GM20431 (cell line): ENCODE data around the gene SLC2A10.

Experiments
- in situ Hi-C: fragments of 300-500 bp; cut with MseI, MboI; formaldehyde crosslinking; loops from one replicate; pipeline ENCODE4 v1.15.0; 2020; ENCODE audit warnings: low sequenced_read_pairs; ENCODE audit not compliant: unreplicated experiment

Gene SLC2A10

DNA sequence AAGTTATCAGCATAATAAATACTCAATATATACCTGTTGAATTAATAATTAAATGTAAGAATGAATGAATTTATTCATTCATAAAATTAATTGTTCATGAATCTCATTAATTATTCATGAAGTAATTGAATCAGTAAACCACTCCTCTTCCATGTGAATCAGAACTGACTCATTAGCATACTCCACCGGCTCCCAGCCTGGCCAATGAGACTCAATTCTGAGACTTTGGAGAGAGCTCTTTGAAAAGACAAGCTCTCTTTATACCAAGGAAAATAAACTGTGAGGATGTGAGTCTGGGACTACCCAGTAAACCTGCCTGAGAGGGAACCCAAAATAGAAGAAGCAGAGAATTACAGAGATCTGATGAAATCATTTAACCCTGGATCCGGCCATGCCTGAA lies 8.4 kb upstream of the SLC2A10 start:
- in situ Hi-C loops: no loop called here

DNA sequence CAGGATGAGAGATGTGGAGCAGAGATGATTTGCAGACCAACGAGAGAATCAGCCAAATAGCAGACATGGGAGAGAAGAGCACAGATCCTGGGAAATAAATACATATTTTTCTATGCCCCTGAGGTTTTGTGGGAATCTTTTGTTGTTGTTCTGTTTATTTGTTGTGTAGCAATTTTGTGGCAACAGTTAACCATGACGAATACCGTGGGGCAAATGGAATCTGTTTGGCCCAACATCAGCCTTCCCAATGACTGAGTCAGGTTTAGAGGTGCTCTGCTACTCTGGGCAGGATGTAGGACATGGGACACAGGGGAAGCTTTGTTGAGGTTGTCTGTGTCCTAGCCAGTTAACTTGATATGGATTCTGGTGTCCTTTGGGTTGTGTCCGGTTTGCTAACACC lies 7.9 kb upstream of the SLC2A10 start:
- in situ Hi-C loops: no loop called here

DNA sequence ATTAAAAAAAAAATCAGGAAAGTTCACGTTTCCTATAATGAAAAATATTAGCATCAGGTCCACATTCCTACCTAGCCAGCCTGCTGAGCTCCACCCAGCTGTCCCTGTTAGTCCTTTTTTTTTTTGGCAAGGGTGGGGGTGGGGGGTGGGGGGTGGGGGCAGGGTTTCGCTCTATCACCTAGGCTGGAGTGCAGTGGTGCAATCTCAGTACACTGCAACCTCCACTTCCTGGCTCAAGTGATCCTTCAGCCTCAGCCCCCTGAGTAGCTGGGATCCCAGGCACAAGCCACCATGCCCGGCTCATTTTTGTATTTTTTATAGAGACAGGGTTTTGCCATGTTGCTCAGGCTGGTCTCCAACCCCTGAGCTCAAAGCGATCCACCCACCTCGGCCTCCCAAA lies 7.5 kb upstream of the SLC2A10 start:
- in situ Hi-C loops: no loop called here

DNA sequence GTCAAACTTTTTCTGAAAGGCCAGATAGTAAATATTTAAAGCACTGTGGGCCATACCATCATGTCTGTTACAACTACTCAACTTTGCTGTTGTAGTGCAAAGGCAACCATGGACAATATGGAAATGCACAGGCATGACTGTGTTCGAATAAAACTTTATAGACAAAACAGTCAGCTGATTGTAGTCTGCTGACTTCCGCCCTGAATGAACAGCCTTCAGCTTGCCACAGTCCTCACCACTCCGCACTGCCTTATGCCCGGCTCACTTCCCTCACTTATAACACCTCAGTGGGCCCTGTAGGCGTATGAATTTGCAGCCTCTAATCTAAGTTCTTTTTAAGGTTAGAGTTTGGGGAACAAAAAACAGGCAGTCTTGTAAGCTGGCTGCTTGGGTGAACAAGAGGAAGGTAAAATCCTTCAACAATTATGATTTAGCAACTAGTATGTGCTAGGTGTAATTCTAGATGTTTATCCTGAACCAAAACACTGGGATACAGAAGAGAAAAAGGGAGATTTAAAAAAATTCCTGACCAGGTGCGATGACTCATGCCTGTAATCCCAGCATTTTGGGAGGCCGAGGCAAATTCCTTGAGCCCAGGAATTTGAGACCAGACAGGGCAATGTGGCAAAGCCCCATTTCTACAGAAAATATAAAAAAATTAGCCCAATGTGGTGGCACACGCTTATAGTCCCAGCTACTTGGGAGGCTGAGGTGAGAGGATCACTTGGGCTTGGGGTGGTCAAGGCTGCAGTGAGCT lies 6.8 kb upstream of the SLC2A10 start:
- in situ Hi-C loops: no loop called here

DNA sequence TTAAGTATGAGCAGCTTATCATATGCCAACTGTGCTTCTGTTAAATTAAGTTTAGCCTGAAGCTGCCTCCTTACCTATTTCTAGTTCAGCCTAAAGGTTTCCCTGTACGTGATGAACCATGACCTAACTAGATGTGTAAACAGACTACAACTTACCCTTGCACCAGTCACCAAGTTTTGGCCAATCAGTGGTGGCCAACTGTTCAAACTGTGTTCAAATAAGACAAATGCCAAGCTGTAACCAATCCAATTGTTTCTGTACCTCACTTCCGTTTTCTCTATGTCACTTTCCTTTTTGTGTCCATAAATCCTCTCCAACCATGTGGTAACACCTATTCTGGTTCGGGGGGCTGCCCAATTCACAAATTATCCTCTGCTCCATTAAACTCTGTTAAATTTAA lies 6.0 kb upstream of the SLC2A10 start:
- in situ Hi-C loops: no loop called here

DNA sequence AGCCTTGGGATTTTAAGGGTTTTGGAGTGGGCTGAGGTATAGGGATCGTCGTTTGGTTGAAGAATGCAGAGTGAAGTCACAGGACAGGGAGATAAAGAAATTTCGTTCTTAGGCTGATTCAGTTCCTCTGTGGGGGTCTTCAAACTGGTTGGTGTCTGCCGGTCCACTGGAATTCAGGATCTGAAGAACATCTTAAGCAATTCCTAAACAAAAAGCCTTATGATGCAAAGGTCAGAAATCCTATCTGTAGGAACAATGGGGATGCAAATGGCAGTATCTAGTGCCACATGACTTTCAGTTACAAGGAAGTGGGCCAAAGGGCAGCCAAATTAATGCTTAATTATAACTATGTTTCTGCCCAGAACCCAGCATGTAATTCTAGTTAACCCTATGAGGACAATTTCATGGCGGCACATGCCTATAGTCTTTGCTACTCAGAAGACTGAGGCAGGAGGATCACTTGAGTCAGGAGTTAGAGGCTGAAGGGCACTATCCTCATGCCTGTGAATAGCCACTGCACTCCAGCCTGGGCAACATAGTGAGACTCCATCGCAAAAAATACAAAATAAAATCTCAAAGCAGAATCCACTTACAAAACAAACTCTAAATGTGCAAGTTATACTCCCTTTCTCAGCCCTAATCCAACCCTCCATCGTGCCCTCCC lies 4.6 kb upstream of the SLC2A10 start:
- in situ Hi-C loops: no loop called here

DNA sequence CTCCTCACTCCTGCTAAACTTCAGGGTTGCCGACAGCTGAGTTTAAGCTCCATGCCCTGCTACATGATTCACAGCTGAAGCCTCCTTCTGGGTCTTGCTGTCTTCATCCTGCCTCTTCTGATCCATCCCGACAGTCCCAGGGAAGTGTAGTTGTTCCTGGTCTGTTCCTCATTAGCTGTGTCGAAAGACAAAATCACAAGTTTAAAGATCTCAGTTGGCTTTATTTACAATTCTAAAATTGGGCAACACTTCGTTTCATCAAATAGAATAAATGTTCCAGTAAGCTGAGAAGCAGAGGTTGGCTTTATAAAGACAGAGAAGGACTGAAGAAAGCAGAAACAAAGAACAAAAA lies 4.1 kb upstream of the SLC2A10 start:
- in situ Hi-C loops: no loop called here

DNA sequence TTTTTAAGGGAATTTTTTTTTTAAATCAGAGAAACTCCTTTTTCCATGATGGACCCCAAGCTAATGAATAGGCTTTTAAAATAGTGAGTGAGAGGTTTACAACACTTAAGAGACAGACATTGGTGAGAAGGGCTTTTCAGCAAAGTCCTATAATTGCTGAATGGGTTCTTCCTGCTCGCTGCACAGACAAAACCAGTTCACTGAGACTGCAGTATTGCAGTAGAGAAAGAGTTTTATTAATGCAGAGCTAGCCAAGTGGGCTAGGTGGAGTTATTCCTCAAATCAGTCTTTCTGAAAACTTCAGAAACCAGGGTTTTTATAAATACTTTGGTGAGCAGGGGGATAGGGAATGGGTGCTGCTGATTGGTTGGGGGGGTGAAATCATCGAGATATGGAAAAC lies 3.2 kb upstream of the SLC2A10 start:
- in situ Hi-C loops: no loop called here

DNA sequence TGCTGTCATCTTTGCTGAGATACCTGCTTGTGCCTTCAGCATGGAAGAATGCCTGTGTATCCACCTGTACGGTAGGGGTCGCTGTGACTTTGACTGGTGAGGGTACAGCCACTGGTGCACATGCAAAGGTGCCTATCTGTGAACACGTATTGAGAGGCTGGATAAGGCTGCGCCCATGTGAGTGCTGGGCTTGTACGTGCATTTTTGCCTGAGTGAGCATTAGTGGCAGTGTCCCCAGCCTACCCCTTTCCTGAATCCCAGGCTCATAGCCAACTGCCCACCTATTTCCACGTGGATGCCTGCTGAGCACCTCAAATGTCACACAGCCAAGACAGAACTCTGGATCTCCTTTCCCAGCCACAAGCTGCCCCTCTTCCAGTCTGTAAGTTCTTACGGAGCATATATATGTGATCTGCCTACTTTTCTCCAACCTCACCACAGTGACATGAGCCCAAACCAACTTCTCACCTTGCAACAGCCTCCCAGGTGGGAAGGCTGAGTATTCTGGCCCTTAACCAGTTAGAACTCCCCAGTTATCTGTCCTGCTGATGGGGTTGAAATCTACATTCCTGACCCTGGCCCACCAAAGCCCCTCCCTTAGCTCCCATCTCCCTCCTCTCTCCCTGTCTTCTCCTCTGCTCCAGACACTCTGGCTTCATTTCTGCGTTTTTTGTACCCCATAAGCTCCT lies 1.1 kb upstream of the SLC2A10 start:
- in situ Hi-C loops: no loop called here

DNA sequence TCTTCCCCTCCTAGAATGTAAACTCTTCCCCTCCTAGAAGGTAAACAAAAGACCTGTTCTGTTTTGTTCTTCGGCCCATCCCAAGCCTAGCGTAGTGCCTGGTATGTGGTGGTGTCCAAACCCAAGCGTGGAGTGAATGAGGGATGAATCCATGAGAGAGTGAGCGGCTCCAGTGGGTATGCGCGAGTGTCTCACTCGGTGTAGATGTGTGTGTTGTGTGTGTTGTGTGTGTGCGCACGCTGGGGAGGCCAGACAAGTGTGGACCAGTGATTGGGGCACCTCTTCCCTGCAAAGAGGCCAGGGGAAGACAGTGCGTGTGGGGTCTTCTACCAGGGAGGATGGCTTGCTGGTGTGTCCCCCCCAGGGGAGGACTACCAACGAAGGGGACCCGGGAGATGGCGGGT lies 392 bp upstream of the SLC2A10 start:
- in situ Hi-C loops: no loop called here

DNA sequence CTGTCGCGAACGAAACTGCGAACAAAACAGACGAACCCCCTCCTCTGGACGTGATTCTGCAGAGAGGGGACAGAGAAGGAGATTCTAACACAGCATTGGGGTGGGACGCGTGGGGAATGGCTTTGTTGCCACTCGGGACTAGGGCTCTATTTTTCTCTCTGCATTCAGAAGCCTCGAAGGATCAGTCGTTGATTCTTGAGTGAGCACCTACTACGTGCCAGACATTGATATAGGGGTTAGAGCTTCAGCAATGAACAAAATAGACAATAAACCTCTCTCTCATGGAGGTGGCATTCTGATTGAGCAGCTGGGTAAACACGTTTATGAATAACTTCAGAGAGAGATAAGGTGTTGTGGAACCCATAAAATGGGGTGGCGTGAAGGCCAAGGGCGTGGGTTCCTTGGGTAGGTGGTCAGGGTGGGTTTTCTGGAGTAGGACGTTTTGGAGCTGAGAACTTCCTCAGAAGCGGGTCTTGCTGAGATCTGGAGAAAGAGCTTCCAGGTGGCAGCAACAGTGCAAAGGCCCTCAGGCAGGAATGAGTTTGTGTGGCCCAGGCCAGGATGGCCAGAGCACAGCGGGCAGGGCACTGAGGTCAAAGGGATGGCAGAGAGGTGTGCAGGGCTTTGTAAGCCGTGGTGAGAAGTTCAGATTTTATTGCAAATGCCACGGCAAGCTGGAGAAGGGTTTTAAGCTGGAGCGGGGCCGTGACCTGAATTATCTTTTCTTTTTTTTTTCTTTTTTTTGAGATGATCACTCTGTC lies 884 bp downstream of the SLC2A10 start:
- in situ Hi-C loops: no loop called here

DNA sequence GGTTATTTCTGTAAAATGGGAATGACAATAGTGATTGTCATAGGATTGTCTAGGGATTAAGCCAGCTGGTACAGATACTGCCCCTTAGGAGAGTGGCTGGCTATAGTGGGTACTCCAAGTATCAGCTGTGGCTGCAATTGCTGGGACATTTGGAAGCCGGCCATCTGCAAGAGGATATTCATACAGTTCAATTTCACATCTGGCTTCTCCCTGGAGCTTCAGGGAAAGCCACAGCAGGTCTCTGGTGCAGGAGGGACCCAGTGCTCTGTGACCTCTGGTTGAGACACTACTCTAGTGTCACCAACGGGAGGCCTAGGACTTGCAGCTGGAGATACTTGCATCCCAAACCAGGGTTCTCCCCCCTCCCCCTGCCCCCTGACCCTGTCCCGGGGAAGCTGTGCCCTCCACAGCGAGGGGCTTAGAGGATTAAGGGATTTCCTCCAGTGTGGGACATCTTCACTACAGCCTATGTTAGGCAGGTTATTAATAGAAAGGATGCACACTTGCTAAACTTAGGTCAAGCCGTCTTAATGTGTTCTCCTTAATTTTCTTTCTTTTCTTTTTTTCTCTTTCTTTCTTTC lies 2.7 kb downstream of the SLC2A10 start:
- in situ Hi-C loops: no loop called here

DNA sequence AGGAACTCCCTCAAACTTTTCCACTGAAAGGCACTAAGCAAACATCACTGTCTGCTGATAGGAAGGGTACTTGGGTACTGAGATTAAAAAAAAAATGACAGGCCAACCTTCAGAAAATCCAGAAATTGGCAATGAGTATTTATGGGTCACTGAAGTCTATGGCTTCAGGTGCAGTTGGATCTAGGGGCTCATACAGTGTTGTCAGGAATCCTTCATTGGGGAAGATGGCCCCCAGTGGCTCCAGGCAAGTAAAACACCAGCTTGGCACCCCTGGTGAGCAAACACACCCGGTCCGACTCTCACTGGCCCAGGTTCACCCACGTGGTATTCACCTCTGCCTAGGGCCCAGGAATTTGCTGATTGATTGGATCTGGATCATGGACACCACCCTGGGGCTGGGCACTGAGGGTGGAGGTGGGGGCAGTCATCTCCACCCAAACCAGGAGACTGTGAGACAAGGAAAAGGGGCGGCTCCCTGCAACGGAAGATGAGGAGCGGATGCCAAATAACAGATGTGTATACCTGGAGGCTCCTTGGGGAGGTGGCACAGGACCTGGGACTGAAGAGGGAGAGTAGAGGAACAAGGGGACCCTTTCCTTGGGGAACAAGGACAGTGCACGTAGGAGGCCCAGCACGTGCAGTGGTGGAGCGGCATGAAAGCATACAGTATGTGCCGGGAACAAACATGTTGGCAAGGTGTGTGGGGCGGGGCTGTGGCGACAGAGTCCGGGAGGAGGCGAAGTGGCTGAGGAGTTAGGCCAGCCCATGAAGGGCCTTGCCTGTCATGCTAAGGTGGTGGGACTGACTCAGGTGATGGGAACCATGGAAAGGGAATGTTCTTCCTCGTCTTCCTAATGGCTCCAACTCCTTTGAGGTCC lies 4.7 kb downstream of the SLC2A10 start:
- in situ Hi-C loops: no loop called here

DNA sequence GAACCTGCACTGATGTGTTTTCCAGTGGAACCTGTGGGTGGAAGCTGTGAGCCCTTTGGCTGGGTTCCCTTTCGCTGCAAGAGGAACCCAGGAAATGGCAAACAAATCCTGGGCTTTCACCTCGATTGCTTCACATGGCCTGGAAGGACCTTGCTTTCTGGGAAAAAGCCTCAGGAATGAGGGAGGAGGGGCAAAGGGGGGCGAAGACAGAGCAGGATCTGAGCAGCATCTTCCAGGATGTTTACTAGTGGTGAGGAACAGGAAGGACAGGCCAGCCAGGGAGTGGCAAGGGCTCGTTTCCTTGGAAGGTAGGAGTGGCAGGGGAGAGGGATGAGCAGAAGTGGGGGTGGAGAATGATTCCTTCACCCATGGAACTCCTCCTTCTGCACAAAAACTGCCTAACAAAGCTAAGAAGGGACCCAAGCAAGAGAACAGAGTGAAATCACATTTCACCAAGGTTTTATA lies 5.9 kb downstream of the SLC2A10 start:
- in situ Hi-C loops: no loop called here

DNA sequence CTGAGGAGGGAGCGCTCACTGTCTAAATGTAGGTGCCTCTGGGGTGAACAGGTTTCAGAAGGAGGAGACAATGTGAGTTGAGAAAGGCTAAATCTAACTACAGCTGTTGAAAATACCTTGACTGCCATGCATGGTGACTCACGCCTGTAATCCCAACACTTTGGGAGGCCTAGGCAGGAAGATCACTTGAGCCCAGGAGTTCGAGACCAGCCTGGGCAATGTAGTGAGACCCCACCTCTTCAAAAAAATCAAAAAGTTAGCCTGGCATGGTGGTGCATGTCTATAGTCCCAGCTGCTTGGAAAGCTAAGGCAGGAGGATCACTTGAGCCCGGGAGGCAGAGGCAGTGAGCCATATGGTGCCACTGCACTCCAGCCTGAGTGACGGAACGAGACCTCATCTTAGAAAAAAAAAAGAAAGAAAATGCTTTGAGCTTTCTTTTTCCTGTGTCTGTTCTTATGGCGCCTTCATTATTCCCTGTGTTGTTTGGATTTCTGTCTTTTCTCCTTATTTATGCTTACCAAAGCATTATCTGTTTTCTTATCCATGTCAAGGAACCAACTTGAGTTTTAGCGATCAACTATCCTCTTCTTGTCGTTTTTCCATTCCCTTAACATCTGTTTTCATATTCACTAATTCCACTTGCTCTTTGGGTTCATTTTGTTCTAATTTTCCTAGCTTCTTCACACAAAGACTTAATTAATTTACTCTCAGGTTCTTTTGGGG lies 8.5 kb downstream of the SLC2A10 start:
- in situ Hi-C loops: no loop called here

DNA sequence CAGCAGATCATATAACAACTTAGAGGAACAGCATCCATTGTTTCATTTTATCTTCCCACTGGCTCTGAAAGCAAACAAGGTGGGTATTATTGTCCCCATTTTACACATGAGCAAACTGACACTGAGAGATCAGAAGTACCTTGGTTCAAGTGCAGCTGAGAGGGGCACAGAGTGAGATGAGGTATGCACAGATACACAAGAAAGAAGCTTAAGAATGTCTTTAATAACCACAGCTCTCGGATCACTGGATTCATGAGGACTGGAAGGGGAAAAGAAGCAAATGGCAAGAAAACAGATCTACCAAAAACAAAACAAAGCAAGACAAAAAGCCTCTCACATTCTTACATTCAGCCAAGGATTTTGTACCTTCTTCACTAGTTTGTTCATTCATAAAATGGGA lies 10.6 kb downstream of the SLC2A10 start:
- in situ Hi-C loops: no loop called here

DNA sequence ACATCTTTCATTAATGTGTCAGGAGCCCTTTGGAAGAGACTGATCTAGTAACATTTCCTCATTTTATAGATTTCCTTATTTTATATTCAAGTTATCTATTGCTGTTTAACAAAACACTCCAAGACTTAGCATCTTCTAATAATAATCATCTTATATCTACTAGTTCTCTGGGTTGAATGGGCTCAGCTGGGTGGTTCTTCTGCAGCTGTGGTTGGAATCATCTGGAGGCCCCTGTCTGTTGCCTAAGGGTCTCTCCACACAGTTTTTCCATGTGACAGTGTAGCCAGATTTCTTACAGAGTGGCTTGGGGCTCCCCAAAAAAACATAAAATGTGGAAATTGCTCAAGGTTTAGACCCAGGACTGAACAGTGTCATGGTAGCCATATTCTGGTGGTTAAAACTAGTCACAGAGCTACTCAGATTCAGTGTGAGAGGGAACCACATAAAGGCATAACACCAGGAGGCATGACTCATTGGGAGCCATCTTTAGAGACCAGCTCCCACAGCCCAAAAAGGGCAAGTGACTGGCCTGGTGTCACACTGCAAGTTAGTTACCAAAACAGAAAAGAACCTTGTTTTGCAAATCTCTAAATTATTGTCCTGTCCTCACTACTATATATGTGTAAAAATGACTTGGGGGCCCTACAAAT lies 11.5 kb downstream of the SLC2A10 start:
- in situ Hi-C loops: no loop called here

DNA sequence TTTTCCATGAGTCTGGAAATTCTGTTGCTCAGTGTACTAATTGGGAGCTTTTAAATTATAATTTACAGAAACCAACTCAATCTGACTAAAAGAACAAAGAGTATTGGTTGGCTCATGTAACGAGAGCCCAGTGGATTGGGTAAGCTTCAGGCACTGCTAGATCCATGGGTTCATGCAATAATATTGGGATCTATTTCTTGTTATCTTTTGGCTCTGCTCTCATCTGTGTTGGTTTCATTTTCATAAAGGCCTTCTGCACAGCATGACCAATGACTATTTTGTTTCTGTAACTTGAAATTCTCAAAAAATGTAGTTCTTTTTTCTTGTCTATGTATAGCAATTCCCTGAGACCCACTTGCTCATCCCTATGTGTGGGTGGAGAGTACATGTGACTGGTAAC lies 12.0 kb downstream of the SLC2A10 start:
- in situ Hi-C loops: no loop called here
